Caco-2 (cell line): ENCODE measurements around the gene RFTN1. TPM values are rescaled to one million over a fixed set of nuclear protein-coding genes. Genes with fewer than 3 reads are reported as not detected.
A peak's percentile ranks its signal among the peaks of the same experiment; 100 is the strongest.

Source experiments
- BruUV-seq: library from RNA; stranded (reverse); fragments of 400-500 nt; replicated peaks from 2 replicates; lab custom pipeline; 2021; lab: Mats Ljungman, UMichigan
- CTCF ChIA-PET: fragments of 300-600 bp; sonication (Branson Sonifier 250); formaldehyde crosslinking; loops from one replicate; lab custom pipeline; 2022; ENCODE audit warnings: antibody characterized with exemption; lab: Charles Lee
- POLR2A ChIA-PET: fragments of 300-600 bp; sonication (Branson Sonifier 250); formaldehyde crosslinking; loops from one replicate; lab custom pipeline; 2022; ENCODE audit warnings: antibody characterized with exemption; lab: Charles Lee
- DNase-seq, 2 experiments: peaks; one replicate each; pipeline versions ENCODE4 v3.0.0 to v3.0.0-alpha.2; 2020 to 2022
- H3K27me3 ChIP-seq: replicated peaks from 2 replicates; pipeline ENCODE4 v1.6.0; 2011; ENCODE audit warnings: low read length; ENCODE audit not compliant: control insufficient read depth, insufficient read depth
- H3K36me3 ChIP-seq: 2 replicates; pipeline ENCODE4 v1.5.1; 2011; ENCODE audit warnings: low read length; ENCODE audit not compliant: control insufficient read depth, insufficient read depth
- H3K4me1 ChIP-seq: fragments of 250-450 bp; sonication (Bioruptor Pico); 2 replicates; pipeline ENCODE4 v1.5.1; 2020; ENCODE audit warnings: mild to moderate bottlenecking
- H3K4me3 ChIP-seq: 2 replicates; pipeline ENCODE4 v1.5.1; 2011; ENCODE audit warnings: low read depth, mild to moderate bottlenecking, control low read depth, low read length
- H3K9me3 ChIP-seq: fragments of 250-450 bp; sonication (Bioruptor Pico); 2 replicates; pipeline ENCODE4 v1.5.1; 2020; ENCODE audit warnings: mild to moderate bottlenecking, moderate library complexity
- H3K27ac Mint-ChIP-seq: one replicate; pipeline ENCODE4 v1.8.0; 2022; ENCODE audit warnings: mixed read lengths; ENCODE audit not compliant: unreplicated experiment
- H3K27me3 Mint-ChIP-seq: one replicate; pipeline ENCODE4 v1.8.0; 2022; ENCODE audit warnings: mixed read lengths; ENCODE audit not compliant: insufficient read depth, unreplicated experiment
- H3K36me3 Mint-ChIP-seq: one replicate; pipeline ENCODE4 v1.8.0; 2022; ENCODE audit warnings: mild to moderate bottlenecking, mixed read lengths; ENCODE audit not compliant: insufficient read depth, unreplicated experiment
- H3K4me1 Mint-ChIP-seq: one replicate; pipeline ENCODE4 v1.8.0; 2022; ENCODE audit warnings: low read depth, mixed read lengths; ENCODE audit not compliant: unreplicated experiment
- H3K4me3 Mint-ChIP-seq: one replicate; pipeline ENCODE4 v1.8.0; 2022; ENCODE audit warnings: mild to moderate bottlenecking, moderate library complexity, mixed read lengths; ENCODE audit not compliant: unreplicated experiment
- H3K9me3 Mint-ChIP-seq: one replicate; pipeline ENCODE4 v1.8.0; 2022; ENCODE audit warnings: mixed read lengths; ENCODE audit not compliant: unreplicated experiment
- CTCF ChIP-seq, 2 experiments: fragments of 200-600 bp in 1 of 2; IDR thresholded peaks; 1 replicate in 1 of 2; 2 replicates in 1 of 2; pipeline versions ENCODE4 v1.5.1 to v1.8.0; 2011 to 2022; ENCODE audit warnings: antibody characterized with exemption in 1 of 2, control low read depth in 1 of 2, inconsistent platforms in 1 of 2, low read depth in 1 of 2, low read length in 1 of 2, mild to moderate bottlenecking in 1 of 2, moderate library complexity in 1 of 2; ENCODE audit not compliant: insufficient read depth in 1 of 2, severe bottlenecking in 1 of 2, unreplicated experiment in 1 of 2
- intact Hi-C: fragments of 100-400 bp; cut with micrococcal nuclease; formaldehyde crosslinking; loops from one replicate; pipeline ENCODE4 v1.10.0; 2022; ENCODE audit not compliant: unreplicated experiment
- total RNA-seq: library from RNA; stranded (reverse); gene quantifications from 2 replicates; pipeline ENCODE4 v1.2.3, GENCODE V29; 2022

RFTN1 gene
- total RNA-seq, 1 experiment from 2014 or later: 10.2 TPM

- TF ChIP-seq CTCF (IDR thresholded peaks at IDR 0.05; ENCODE audit: insufficient read depth in 1 of 2, low read depth in 1 of 2, low read length in 1 of 2, severe bottlenecking in 1 of 2, unreplicated experiment in 1 of 2): no peak
- Histone ChIP-seq H3K27me3 (no peaks in the 10 kb centered on the region), H3K4me1 (peaks cover 6% of the 10 kb centered on the region; the same call in 1 of the 2 replicates), H3K4me3 (no peak overlapping the region), H3K36me3 (no peaks in the 10 kb centered on the region; the same call in 1 of the 2 replicates), H3K9me3 (no peaks in the 10 kb centered on the region)
- no peak overlapping the region for H3K27ac Mint-ChIP-seq
- no peak overlapping the region for H3K4me3 Mint-ChIP-seq
- CTCF ChIA-PET: interaction anchor here (0.6 to 1.8 kb wide), 14 partner anchors 9 to 1015 kb away, joined by 3 to 17 read pairs (median 4); partner anchors contain the start of genes DPH3, OXNAD1 and RFTN1
- no TSS peak for BruUV-seq
- intact Hi-C loops: loop anchor here (1.0 kb wide), 3 partner anchors 226 to 310 kb away; no protein-coding TSS in a partner anchor
- peaks cover 19% of the 10 kb centered on the region for H3K36me3 Mint-ChIP-seq
- DNase-seq: no peak
- peaks cover 10% of the 10 kb centered on the region for H3K4me1 Mint-ChIP-seq
- POLR2A ChIA-PET: no interaction called here
- no peaks in the 10 kb centered on the region for H3K9me3 Mint-ChIP-seq
- no peaks in the 10 kb centered on the region for H3K27me3 Mint-ChIP-seq
Observed at GRCh38 chr3:16290827-16291196, 222.7 kb downstream of the RFTN1 start.

GRCh38 chr3:16290007-16290826 is 223.3 kb downstream of the RFTN1 start:
- no peaks in the 10 kb centered on the region for H3K9me3 Mint-ChIP-seq
- H3K27ac Mint-ChIP-seq: no peak overlapping the region
- peak in 1 of 2 experiments; percentile 50 for DNase-seq
- no peak overlapping the region for H3K4me3 Mint-ChIP-seq
- ChIA-PET POLR2A (no interaction called here), CTCF (interaction anchor here (0.6 to 1.8 kb wide), 17 partner anchors 8 to 1015 kb away, joined by 3 to 17 read pairs (median 3); partner anchors contain the start of genes DPH3, OXNAD1 and RFTN1)
- H3K36me3 Mint-ChIP-seq: peaks cover 16% of the 10 kb centered on the region
- peaks cover 6% of the 10 kb centered on the region; the same call in 1 of the 2 replicates for H3K4me1 ChIP-seq
- no peaks in the 10 kb centered on the region; the same call in 1 of the 2 replicates for H3K36me3 ChIP-seq
- no TSS peak for BruUV-seq
- H3K4me3 ChIP-seq: no peak overlapping the region
- no peaks in the 10 kb centered on the region for H3K27me3 Mint-ChIP-seq
- peaks cover 10% of the 10 kb centered on the region for H3K4me1 Mint-ChIP-seq
- H3K9me3 ChIP-seq: no peaks in the 10 kb centered on the region
- peak; percentile 73 to 77 for TF ChIP-seq CTCF (IDR thresholded peaks at IDR 0.05; ENCODE audit: insufficient read depth in 1 of 2, low read depth in 1 of 2, low read length in 1 of 2, severe bottlenecking in 1 of 2, unreplicated experiment in 1 of 2)
- intact Hi-C loops: loop anchor here (1.0 kb wide), 3 partner anchors 227 to 311 kb away; no protein-coding TSS in a partner anchor
- H3K27me3 ChIP-seq: no peaks in the 10 kb centered on the region

- no peaks in the 10 kb centered on the region for H3K9me3 Mint-ChIP-seq
- no peak for TF ChIP-seq CTCF (IDR thresholded peaks at IDR 0.05; ENCODE audit: insufficient read depth in 1 of 2, low read depth in 1 of 2, low read length in 1 of 2, severe bottlenecking in 1 of 2, unreplicated experiment in 1 of 2)
- Histone ChIP-seq H3K4me1 (peaks cover 6% of the 10 kb centered on the region; the same call in 1 of the 2 replicates), H3K9me3 (no peaks in the 10 kb centered on the region), H3K36me3 (no peaks in the 10 kb centered on the region; the same call in 1 of the 2 replicates), H3K4me3 (no peak overlapping the region), H3K27me3 (no peaks in the 10 kb centered on the region)
- H3K27me3 Mint-ChIP-seq: no peaks in the 10 kb centered on the region
- BruUV-seq: no TSS peak
- CTCF ChIA-PET: interaction anchor here (0.7 to 1.5 kb wide), 5 partner anchors 24 to 252 kb away, joined by 3 to 17 read pairs (median 4); partner anchors contain the start of genes DPH3 and OXNAD1
- H3K27ac Mint-ChIP-seq: no peak overlapping the region
- H3K36me3 Mint-ChIP-seq: peaks cover 22% of the 10 kb centered on the region
- intact Hi-C loops: no loop called here
- peaks cover 10% of the 10 kb centered on the region for H3K4me1 Mint-ChIP-seq
- H3K4me3 Mint-ChIP-seq: no peak overlapping the region
- POLR2A ChIA-PET: no interaction called here
- DNase-seq: no peak
Observed at GRCh38 chr3:16289144-16289889, 224.2 kb downstream of the RFTN1 start.
